Hematopoietic multipotent progenitor cell treated with erythropoietin and hydrocortisone succinate and interleukin-3 and kit ligand, for 15 days (in vitro differentiated cells): Measurements from ENCODE around the gene STX1B.
"Not testable (repeated sequence)": the region's sequence is repeated elsewhere in the genome, so short reads cannot be mapped to it uniquely, and the experiment has no call there.

Experiments
- DNase-seq: peaks from one replicate; pipeline ENCODE4 v3.0.0-alpha.2; 2015; ENCODE audit warnings: low spot score

Gene STX1B

GRCh38 chr16:31013292-31013691 is 2.9 kb upstream of the STX1B start:
- DNase-seq, result not testable (repeated sequence)

DNA sequence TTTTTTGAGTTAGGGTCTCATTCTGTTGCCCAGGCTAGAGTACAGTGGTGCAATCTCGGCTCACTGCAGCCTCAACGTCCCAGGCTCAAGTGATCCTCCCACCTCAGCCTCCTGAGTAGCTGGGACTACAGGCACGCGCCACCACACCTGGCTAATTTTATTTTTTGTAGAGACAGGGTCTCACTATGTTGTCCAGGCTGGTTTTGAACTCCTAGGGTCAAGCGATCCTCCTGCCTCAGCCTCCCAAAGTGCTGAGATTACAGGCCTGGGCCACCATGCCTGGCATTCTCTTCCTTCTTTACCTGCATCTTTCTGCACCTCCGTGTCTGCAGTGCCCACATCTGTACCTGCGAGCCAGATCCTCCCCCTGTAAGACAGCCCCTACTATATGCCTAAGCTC is 1.4 kb upstream of the STX1B start:
- not testable (repeated sequence) for DNase-seq

DNA sequence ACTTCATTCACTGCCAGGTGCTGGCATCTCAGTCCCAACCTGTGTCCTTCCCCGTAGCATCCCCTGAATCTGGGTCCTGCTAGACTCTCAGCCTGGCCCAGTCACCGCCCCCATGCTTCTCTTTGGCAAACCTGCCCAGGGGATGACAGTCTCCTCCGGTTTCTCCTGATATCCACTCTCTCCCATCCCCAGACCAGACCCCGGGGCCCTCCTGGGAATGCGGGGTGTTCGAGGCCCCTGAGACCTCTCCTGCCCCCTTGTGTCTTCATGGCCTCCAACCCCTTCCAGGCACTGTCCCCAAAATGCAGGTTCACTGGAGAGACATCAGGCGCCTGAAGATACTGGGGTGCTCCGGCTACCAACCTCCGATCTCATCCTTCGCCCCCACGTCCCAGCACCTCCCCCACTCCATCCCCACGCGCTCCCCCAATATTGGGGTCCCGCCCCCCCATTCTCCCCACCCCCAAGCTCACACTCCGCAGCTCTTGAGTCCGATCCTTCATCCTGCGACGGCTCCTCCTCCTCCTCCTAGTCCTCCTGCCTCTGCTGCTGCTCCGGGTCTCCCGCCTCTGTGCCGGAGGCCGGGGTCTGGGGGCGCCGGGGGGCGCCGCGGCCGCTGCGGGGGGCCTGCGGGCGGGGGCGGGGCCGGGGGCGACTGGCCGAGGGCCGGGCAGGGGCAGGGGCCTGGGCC is 399 bp downstream of the STX1B start:
- no peak for DNase-seq

GRCh38 chr16:31009120-31009519 is 1.3 kb downstream of the STX1B start:
- no peak for DNase-seq

GRCh38 chr16:31008551-31008950 is 1.9 kb downstream of the STX1B start:
- no peak for DNase-seq

- DNase-seq, result no peak
These were observed 2.3 kb downstream of the STX1B start for GRCh38 chr16:31008149-31008548.

DNA sequence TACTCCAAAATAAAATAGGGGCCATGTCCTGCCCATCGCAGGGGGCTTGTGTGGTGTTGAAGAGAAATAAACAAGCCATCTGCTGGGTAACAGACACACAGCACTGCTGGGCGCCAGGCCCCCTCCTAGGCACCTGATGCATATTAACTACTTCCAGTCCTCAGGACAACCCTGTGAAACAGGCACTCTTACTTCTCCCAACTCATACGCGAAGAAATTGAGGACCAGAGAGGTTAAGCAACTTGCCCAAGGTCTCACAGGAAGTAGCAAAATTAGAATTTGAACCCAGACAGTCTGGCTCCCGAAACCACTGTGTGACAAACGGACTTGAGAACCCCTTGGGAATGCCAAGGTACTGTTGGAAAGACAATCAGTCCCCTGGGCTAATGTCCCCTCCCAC is 2.8 kb downstream of the STX1B start:
- DNase-seq, result no peak

GRCh38 chr16:31006589-31006988 is 3.8 kb downstream of the STX1B start:
- DNase-seq, result no peak

- DNase-seq, result no peak
These were observed 4.4 kb downstream of the STX1B start for GRCh38 chr16:31006086-31006385.

DNA sequence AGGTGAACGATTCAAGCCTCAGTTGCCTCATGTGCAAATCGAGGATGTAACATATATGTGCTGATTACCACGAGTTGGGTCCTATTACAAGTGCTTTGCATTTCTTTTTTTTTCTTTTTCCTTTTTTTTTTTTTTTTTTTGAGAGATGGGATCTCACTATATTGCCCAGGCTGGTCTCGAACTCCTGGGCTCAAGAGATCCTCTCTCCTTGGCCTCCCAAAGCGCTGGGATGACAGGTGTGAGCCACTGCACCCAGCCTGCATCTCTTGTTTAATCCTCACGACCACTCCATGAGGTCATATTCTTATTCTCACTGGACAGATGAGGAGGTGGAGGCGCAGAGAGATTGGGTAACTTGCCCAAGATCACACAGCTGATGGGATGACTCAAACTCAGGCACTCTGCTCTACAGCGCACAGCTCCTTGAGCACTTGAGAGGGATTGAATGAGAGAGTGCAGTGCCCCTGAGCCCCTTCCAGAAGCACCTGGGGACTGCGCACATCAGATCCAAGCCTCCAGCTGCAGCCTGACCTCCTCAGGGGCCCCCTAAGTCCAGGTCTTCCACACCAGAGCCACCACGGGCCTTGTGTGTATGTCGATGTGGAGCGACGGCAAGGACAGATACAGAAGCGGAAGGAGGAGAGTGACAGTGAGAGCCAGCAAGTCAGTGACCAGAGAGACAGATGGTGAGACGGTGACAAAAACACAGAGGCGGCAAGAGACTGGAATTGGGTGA is 4.9 kb downstream of the STX1B start:
- no peak for DNase-seq

- no peak for DNase-seq
These were observed 5.8 kb downstream of the STX1B start for GRCh38 chr16:31004658-31005057.

DNA sequence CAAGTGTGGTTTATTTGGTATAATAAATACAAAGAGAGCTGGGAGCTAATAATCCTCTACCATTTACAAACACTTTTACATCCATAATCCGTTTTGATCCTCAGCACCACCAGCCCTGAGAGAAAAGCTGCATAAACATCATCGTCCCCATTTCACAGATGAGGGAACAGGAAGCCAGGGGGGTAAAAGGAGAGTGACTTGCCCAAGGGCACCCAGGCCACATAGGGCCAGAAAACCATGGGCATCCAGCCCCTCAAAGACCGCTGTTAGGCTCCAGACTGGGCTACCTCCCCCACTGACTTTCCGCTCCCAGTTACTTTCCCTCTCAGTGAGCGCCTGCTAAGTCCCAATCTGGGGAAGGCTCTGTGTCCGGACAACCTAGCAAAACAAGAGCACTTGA is 6.7 kb downstream of the STX1B start:
- no peak for DNase-seq

DNA sequence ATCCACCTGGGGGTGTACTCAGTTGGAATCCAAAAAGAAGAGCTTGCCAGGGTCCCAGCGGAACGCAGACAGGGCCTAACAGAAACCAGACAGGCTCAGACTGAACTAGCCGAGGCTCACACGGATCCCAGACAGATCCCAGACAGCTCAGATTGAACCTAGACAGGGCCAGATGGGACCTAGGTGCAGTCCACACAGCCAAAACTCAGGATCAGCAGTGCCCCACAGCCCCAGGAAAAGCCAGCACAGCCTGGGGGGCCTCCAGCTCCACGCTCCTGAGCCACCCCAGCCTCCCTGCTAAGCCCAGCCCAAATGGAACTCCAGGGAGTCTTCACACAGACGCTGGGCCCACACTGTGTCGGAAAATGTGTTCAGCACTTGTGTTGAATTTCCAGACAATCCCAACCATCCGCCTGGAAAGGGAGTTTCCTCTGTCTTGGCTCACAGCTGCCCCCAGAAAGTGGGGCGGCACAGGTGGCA is 7.5 kb downstream of the STX1B start:
- no peak for DNase-seq

GRCh38 chr16:31002250-31002700 is 8.2 kb downstream of the STX1B start:
- DNase-seq, result no peak

- DNase-seq, result peak; percentile 40
These were observed 8.8 kb downstream of the STX1B start for GRCh38 chr16:31001507-31002249.

DNA sequence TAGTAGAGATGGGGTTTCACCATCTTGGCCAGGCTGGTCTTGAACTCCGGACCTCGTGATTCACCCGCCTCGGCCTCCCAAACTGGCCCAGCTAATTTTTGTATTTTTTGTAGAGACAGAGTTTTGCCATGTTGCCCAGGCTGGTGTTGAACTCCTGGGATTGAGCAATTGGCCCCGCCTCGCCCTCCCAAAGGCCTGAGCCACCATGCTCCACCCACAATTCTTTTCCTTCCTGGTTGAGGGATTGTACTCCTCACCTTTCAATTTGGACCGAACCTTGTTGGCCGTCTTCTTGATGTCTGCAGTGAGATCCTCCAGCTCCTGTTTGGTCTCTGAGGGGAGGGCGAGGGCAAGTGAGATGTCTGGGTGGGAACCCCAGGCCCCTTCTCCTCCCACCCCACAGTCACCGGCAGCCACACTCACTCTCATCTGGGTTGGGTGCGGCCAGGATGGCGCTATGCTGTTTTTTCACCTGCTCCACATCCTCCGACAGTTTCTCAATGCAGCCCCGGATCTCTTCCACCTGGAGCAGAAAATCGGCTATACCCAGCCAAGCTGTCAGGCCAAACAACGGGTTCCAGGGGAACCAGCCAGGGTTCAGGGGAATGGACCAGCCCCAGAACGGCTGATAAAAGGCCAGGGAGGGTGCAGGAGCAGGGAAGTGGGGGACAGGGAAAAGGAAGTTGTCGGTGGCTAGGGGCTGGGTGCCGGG is 9.6 kb downstream of the STX1B start:
- no peak for DNase-seq

- no peak for DNase-seq
These were observed 11.3 kb downstream of the STX1B start for GRCh38 chr16:30998852-30999761.

- no peak for DNase-seq
These were observed 12.4 kb downstream of the STX1B start for GRCh38 chr16:30997725-30998711.

DNA sequence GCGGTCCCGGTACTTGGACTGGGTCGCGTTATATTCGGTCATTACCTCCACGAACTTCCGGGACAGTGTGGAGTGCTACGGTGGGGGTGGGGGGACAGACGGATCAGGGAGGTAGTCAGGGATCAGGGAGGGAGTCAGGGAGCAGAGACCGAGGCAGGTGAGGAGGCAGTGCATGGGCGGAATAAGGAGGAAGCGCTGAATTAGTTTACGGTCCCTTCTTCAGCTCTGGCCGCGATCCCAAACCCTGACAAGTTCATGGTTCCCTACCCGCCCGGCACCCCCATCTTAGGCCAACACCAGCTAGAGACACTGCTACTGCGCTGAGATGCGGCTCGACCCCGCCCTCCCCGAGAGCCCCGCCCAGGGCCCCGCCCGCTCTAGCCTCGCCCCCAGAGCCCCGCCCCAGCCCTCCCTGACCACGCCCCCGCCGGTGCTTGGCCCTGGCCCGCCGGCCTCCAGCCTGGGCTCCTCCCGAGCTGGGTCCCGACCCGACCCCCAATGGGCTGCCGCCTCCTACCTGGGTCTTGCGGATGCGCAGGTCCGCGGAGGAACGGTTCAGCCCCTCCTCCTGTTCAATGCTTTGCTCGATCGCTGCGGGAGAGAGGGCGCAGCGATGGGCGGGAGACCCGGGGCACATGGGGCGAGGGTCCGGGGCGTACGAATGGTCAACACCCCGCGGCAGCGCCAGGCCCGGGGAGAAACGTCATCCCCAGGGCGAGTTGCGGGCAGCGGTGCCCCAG is 13.3 kb downstream of the STX1B start:
- peak; percentile 80 for DNase-seq
